H9 (cell line): ENCODE results near the gene GIT2. TPM values are rescaled to one million over a fixed set of nuclear protein-coding genes. Genes with fewer than 3 reads are reported as not detected.

Source experiments
- DNase-seq: peaks from one replicate; pipeline ENCODE4 v3.0.0-alpha.2; 2017
- H2AFZ ChIP-seq: one replicate; pipeline ENCODE4 v1.6.1; 2013; ENCODE audit warnings: mild to moderate bottlenecking, low read length, control low read depth, moderate library complexity
- H2AK5ac ChIP-seq: 2 replicates; pipeline ENCODE4 v1.6.1; 2013; ENCODE audit warnings: low read length, control low read depth, mixed read lengths; ENCODE audit not compliant: insufficient read length
- H2BK120ac ChIP-seq: one replicate; pipeline ENCODE4 v1.6.1; 2013; ENCODE audit warnings: low read depth, mild to moderate bottlenecking, low read length, control low read depth, inconsistent platforms; ENCODE audit not compliant: poor library complexity, severe bottlenecking
- H2BK12ac ChIP-seq: 2 replicates; pipeline ENCODE4 v1.6.1; 2013; ENCODE audit warnings: low read length, control low read depth, mixed read lengths, low read depth; ENCODE audit not compliant: insufficient read length
- H2BK15ac ChIP-seq: 2 replicates; pipeline ENCODE4 v1.6.1; 2013; ENCODE audit warnings: low read depth, low read length, control low read depth
- H2BK20ac ChIP-seq: one replicate; pipeline ENCODE4 v1.6.1; 2013; ENCODE audit warnings: low read depth, mild to moderate bottlenecking, low read length, control low read depth, inconsistent platforms; ENCODE audit not compliant: poor library complexity, severe bottlenecking
- H2BK5ac ChIP-seq: 2 replicates; pipeline ENCODE4 v1.6.1; 2013; ENCODE audit warnings: low read length, control low read depth, mixed read lengths; ENCODE audit not compliant: insufficient read length
- H3K14ac ChIP-seq: 2 replicates; pipeline ENCODE4 v1.6.1; 2013; ENCODE audit warnings: low read length, control low read depth; ENCODE audit not compliant: insufficient read depth
- H3K18ac ChIP-seq: 2 replicates; pipeline ENCODE4 v1.6.1; 2013; ENCODE audit warnings: low read depth, mild to moderate bottlenecking, mixed read lengths, low read length, control low read depth; ENCODE audit not compliant: insufficient read length
- H3K23ac ChIP-seq: 2 replicates; pipeline ENCODE4 v1.6.1; 2013; ENCODE audit warnings: low read length, control low read depth, mixed read lengths, low read depth; ENCODE audit not compliant: insufficient read length
- H3K23me2 ChIP-seq: 2 replicates; pipeline ENCODE4 v1.6.1; 2013; ENCODE audit warnings: low read depth, mild to moderate bottlenecking, mixed read lengths, low read length, control low read depth; ENCODE audit not compliant: insufficient read length, poor library complexity, severe bottlenecking
- H3K27ac ChIP-seq: 2 replicates; pipeline ENCODE4 v1.5.1; 2013; ENCODE audit warnings: low read length, control low read depth, mixed read lengths, low read depth; ENCODE audit not compliant: insufficient read length
- H3K27me3 ChIP-seq: 2 replicates; pipeline ENCODE4 v1.6.1; 2013; ENCODE audit warnings: low read length, control low read depth, inconsistent platforms; ENCODE audit not compliant: insufficient read depth
- H3K4ac ChIP-seq: 2 replicates; pipeline ENCODE4 v1.6.1; 2013; ENCODE audit warnings: low read depth, mild to moderate bottlenecking, control low read depth, inconsistent platforms, low read length, moderate library complexity
- H3K4me1 ChIP-seq: 2 replicates; pipeline ENCODE4 v1.6.1; 2013; ENCODE audit warnings: low read length, control low read depth, inconsistent platforms; ENCODE audit not compliant: insufficient read depth
- H3K4me2 ChIP-seq: 2 replicates; pipeline ENCODE4 v1.6.1; 2013; ENCODE audit warnings: low read length, control low read depth, mixed read lengths; ENCODE audit not compliant: insufficient read length, insufficient read depth
- H3K56ac ChIP-seq: 2 replicates; pipeline ENCODE4 v1.6.1; 2013; ENCODE audit warnings: low read depth, mild to moderate bottlenecking, mixed read lengths, low read length, control low read depth; ENCODE audit not compliant: insufficient read length
- H3K79me1 ChIP-seq: 2 replicates; pipeline ENCODE4 v1.6.1; 2013; ENCODE audit warnings: low read depth, mild to moderate bottlenecking, moderate library complexity, low read length, control low read depth, inconsistent platforms; ENCODE audit not compliant: insufficient read depth, poor library complexity, severe bottlenecking
- H3K79me2 ChIP-seq: 2 replicates; pipeline ENCODE4 v1.6.1; 2013; ENCODE audit warnings: low read length, control low read depth, inconsistent platforms; ENCODE audit not compliant: insufficient read depth
- H3K9ac ChIP-seq: 2 replicates; pipeline ENCODE4 v1.6.1; 2013; ENCODE audit warnings: low read length, control low read depth, mixed read lengths; ENCODE audit not compliant: insufficient read length; ENCODE audit errors: extremely low read depth
- H3K9me3 ChIP-seq: one replicate; pipeline ENCODE4 v1.6.1; 2013; ENCODE audit warnings: low read depth, low read length, inconsistent platforms; ENCODE audit not compliant: control insufficient read depth
- H3T11ph ChIP-seq: one replicate; pipeline ENCODE4 v1.6.1; 2013; ENCODE audit warnings: mild to moderate bottlenecking, low read length, control low read depth, inconsistent platforms
- H4K20me1 ChIP-seq: one replicate; pipeline ENCODE4 v1.6.1; 2013; ENCODE audit not compliant: control insufficient read depth, insufficient read length, insufficient read depth
- H4K5ac ChIP-seq: 2 replicates; pipeline ENCODE4 v1.6.1; 2013; ENCODE audit warnings: low read depth, mild to moderate bottlenecking, mixed read lengths, low read length, control low read depth; ENCODE audit not compliant: insufficient read length
- H4K8ac ChIP-seq: replicated peaks from 2 replicates; pipeline ENCODE4 v1.6.1; 2013; ENCODE audit warnings: low read length, control low read depth, mixed read lengths, low read depth; ENCODE audit not compliant: insufficient read length
- H4K91ac ChIP-seq: 2 replicates; pipeline ENCODE4 v1.6.1; 2013; ENCODE audit warnings: low read depth, mild to moderate bottlenecking, moderate library complexity, mixed read lengths, low read length, control low read depth; ENCODE audit not compliant: insufficient read length
- H3K27ac Mint-ChIP-seq, 3 experiments: 2 replicates in 2 of 3; 3 replicates in 1 of 3; pipeline ENCODE4 v1.8.0; 2020 to 2021; ENCODE audit warnings: mixed read lengths in 3 of 3, mild to moderate bottlenecking in 1 of 3, moderate library complexity in 1 of 3
- H3K27me3 Mint-ChIP-seq: 2 replicates; pipeline ENCODE4 v1.8.0; 2021; ENCODE audit warnings: low read depth, mild to moderate bottlenecking, moderate library complexity, mixed read lengths
- H3K36me3 Mint-ChIP-seq, 3 experiments: 2 replicates in 2 of 3; 3 replicates in 1 of 3; pipeline ENCODE4 v1.8.0; 2020 to 2021; ENCODE audit warnings: low read depth in 3 of 3, mixed read lengths in 3 of 3; ENCODE audit not compliant: insufficient read depth in 1 of 3
- H3K4me1 Mint-ChIP-seq, 2 experiments: 2 replicates each; pipeline ENCODE4 v1.8.0; 2020; ENCODE audit warnings: mixed read lengths in 2 of 2
- H3K4me3 Mint-ChIP-seq, 2 experiments: 2 replicates in 1 of 2; 3 replicates in 1 of 2; pipeline ENCODE4 v1.8.0; 2020 to 2021; ENCODE audit warnings: mild to moderate bottlenecking in 2 of 2, mixed read lengths in 2 of 2, moderate library complexity in 1 of 2
- H3K9me3 Mint-ChIP-seq, 2 experiments: 2 replicates in 1 of 2; 3 replicates in 1 of 2; pipeline ENCODE4 v1.8.0; 2020; ENCODE audit warnings: mild to moderate bottlenecking in 2 of 2, mixed read lengths in 2 of 2, moderate library complexity in 1 of 2
- WGBS: extraction: QIAGEN DNeasy Blood & Tissue Kit; methylation state at CpG from one replicate; pipeline ENCODE4 v1.1.7; 2013; ENCODE audit warnings: missing lambda C conversion rate, low lambda C conversion rate, mixed read lengths; ENCODE audit not compliant: insufficient read length; ENCODE audit errors: extremely low coverage; 5-methylcytosine and 5-hydroxymethylcytosine counted together
- total RNA-seq: library from RNA; stranded (reverse); gene quantifications from 2 replicates; pipeline ENCODE4 v1.2.1, GENCODE V29; 2021
- TF ChIP-seq, protein P1 (sequence below): fragments of 200-600 bp; sonication (generic); conservative IDR thresholded peaks from 3 replicates; pipeline ENCODE4 v1.8.0; 2021; ENCODE audit warnings: antibody characterized with exemption, mild to moderate bottlenecking

The GIT2 gene
- total RNA-seq, 1 experiment from 2014 or later, result 27.0 TPM

- H3K56ac ChIP-seq, result no peak overlapping the region
These were observed 7.3 kb downstream of the GIT2 start for GRCh38 chr12:109988903-109989302.

More at GRCh38 chr12:109988903-109989302, 7.3 kb downstream of the GIT2 start:
- Histone ChIP-seq H3K9ac (no peak overlapping the region), H4K91ac (no peak overlapping the region), H4K5ac (no peak overlapping the region), H3K79me2 (no peaks in the 10 kb centered on the region), H2BK15ac (no peak overlapping the region), H3K79me1 (no peaks in the 10 kb centered on the region), H3K4ac (no peak overlapping the region), H2BK120ac (no peak overlapping the region), H2AK5ac (no peak overlapping the region), H3K4me2 (no peak overlapping the region), H2BK20ac (no peak overlapping the region), H2AFZ (no peak overlapping the region), H2BK12ac (no peak overlapping the region), H3K4me1 (no peaks in the 10 kb centered on the region), H2BK5ac (no peak overlapping the region), H3T11ph (no peak overlapping the region), H3K18ac (no peak overlapping the region), H3K14ac (no peak overlapping the region), H4K8ac (no peak overlapping the region), H4K20me1 (no peaks in the 10 kb centered on the region), H3K27ac (no peak overlapping the region), H3K23me2 (no peaks in the 10 kb centered on the region), H3K9me3 (no peaks in the 10 kb centered on the region), H3K23ac (no peak overlapping the region), H3K27me3 (no peaks in the 10 kb centered on the region)
- Mint-ChIP-seq H3K36me3 (peaks cover 13 to 43% (median 20%) of the 10 kb centered on the region in 3 experiments), H3K27ac (no peak overlapping the region), H3K9me3 (no peaks in the 10 kb centered on the region), H3K27me3 (no peaks in the 10 kb centered on the region), H3K4me1 (no peaks in the 10 kb centered on the region), H3K4me3 (no peak overlapping the region)
- TF ChIP-seq, protein P1, sequence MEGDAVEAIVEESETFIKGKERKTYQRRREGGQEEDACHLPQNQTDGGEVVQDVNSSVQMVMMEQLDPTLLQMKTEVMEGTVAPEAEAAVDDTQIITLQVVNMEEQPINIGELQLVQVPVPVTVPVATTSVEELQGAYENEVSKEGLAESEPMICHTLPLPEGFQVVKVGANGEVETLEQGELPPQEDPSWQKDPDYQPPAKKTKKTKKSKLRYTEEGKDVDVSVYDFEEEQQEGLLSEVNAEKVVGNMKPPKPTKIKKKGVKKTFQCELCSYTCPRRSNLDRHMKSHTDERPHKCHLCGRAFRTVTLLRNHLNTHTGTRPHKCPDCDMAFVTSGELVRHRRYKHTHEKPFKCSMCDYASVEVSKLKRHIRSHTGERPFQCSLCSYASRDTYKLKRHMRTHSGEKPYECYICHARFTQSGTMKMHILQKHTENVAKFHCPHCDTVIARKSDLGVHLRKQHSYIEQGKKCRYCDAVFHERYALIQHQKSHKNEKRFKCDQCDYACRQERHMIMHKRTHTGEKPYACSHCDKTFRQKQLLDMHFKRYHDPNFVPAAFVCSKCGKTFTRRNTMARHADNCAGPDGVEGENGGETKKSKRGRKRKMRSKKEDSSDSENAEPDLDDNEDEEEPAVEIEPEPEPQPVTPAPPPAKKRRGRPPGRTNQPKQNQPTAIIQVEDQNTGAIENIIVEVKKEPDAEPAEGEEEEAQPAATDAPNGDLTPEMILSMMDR, result no peak
- DNase-seq, result no peak
- WGBS, result no CpG with 5 or more reads among the region's 8 CpGs
